Common myeloid progenitor, CD34-positive (primary cell): Measurements from ENCODE around the gene CCL23.

Experiments used
- CTCF ChIA-PET: fragments of 350-600 bp; sonication (Branson Sonifier 250); formaldehyde crosslinking; loops from one replicate; lab custom pipeline; 2021; ENCODE audit warnings: antibody characterized with exemption; lab: Charles Lee
- POLR2A ChIA-PET: fragments of 350-600 bp; sonication (Branson Sonifier 250); formaldehyde crosslinking; loops from one replicate; lab custom pipeline; 2021; ENCODE audit warnings: antibody characterized with exemption; lab: Charles Lee
- DNase-seq, 3 donors: peaks; one replicate each; pipeline versions ENCODE4 v3.0.0 to v3.0.0-alpha.2; 2013
- H3K27ac ChIP-seq, 2 experiments: 1 replicate in 1 of 2; 2 replicates in 1 of 2; pipeline ENCODE4 v1.7.0; 2013; ENCODE audit warnings: inconsistent platforms in 2 of 2, low read length in 2 of 2, mild to moderate bottlenecking in 2 of 2, low read depth in 1 of 2, moderate library complexity in 1 of 2; ENCODE audit not compliant: severe bottlenecking in 2 of 2, insufficient read depth in 1 of 2, poor library complexity in 1 of 2
- H3K27me3 ChIP-seq, 5 experiments: replicated peaks in 2 of 5; 1 replicate in 3 of 5; 2 replicates in 2 of 5; pipeline versions ENCODE4 v1.6.1 to v1.7.0; 2013; ENCODE audit warnings: low read length in 4 of 5, mild to moderate bottlenecking in 2 of 5, moderate library complexity in 2 of 5, inconsistent platforms in 1 of 5; ENCODE audit not compliant: insufficient read depth in 5 of 5, control insufficient read depth in 4 of 5
- H3K36me3 ChIP-seq, 4 experiments: 1 replicate in 2 of 4; 2 replicates in 2 of 4; pipeline versions ENCODE4 v1.6.1 to v1.7.0; 2013; ENCODE audit warnings: low read length in 3 of 4, control low read depth in 1 of 4, mild to moderate bottlenecking in 1 of 4; ENCODE audit not compliant: control insufficient read depth in 4 of 4, insufficient read depth in 4 of 4
- H3K4me1 ChIP-seq, 4 experiments: 1 replicate in 3 of 4; 2 replicates in 1 of 4; pipeline versions ENCODE4 v1.6.1 to v1.7.1; 2013; ENCODE audit warnings: low read length in 3 of 4, mild to moderate bottlenecking in 3 of 4, control low read depth in 1 of 4, inconsistent platforms in 1 of 4, moderate library complexity in 1 of 4; ENCODE audit not compliant: control insufficient read depth in 4 of 4, insufficient read depth in 4 of 4; ENCODE audit errors: control extremely low read depth in 1 of 4
- H3K4me3 ChIP-seq, 7 experiments: 1 replicate in 4 of 7; 2 replicates in 3 of 7; pipeline versions ENCODE4 v1.5.1 to v1.7.0; 2013; ENCODE audit warnings: mild to moderate bottlenecking in 7 of 7, low read length in 6 of 7, moderate library complexity in 6 of 7, inconsistent platforms in 2 of 7, low read depth in 2 of 7, control low read depth in 1 of 7; ENCODE audit not compliant: insufficient read depth in 4 of 7, control insufficient read depth in 1 of 7; ENCODE audit errors: extremely low read depth in 1 of 7
- H3K9me3 ChIP-seq, 5 experiments: 1 replicate in 4 of 5; 2 replicates in 1 of 5; pipeline versions ENCODE4 v1.6.1 to v1.7.1; 2013; ENCODE audit warnings: low read length in 4 of 5, mild to moderate bottlenecking in 2 of 5, inconsistent platforms in 1 of 5, low read depth in 1 of 5, moderate library complexity in 1 of 5; ENCODE audit not compliant: control insufficient read depth in 4 of 5, insufficient read depth in 2 of 5; ENCODE audit errors: control extremely low read depth in 1 of 5
- whole genome bisulfite sequencing: methylation state at CpG from one replicate; pipeline ENCODE4 v1.1.5; 2013; ENCODE audit not compliant: insufficient coverage; 5-methylcytosine and 5-hydroxymethylcytosine counted together

The CCL23 gene

DNA sequence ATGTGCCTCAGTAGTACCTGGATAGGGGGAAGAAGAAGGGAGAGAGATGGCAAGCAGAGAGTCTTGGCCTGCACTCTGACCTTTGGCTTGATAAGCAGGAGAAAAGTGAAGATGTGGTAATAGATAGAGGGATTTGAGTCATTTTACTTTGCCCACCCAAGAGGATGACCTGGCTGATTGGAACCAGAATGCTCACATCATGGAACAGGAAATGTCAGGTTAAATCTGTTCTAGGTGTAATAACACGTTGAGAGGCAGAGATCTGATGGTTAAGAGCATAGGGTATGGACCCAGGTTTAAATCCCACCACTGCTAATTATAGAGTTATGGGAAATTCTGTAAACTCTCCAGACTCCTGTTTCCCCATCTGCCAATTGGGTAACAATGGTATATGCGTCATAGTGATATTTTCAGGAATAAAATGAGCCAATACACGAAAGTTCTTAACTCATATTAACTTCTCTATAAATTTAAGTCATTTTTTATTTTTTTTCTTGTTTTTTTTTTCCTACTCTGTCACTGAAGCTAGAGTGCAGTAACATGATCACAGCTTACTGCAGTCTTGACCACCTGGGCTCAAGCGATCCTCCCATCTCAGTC is 38.2 kb upstream of the CCL23 start:
- WGBS, result 92% methylated on average over 2 of the region's 4 CpGs
- Histone ChIP-seq H3K4me3 (no peak overlapping the region), H3K27me3 (no peaks in the 10 kb centered on the region), H3K27ac (no peak overlapping the region), H3K9me3 (peaks cover 0 to 9% (median 0%) of the 10 kb centered on the region in 5 experiments), H3K4me1 (no peaks in the 10 kb centered on the region), H3K36me3 (no peaks in the 10 kb centered on the region)
- POLR2A ChIA-PET, result no interaction called here
- DNase-seq, result no peak
- CTCF ChIA-PET, result interaction anchor here (1.1 to 1.4 kb wide), 2 partner anchors 93 kb away, joined by 3 read pairs; no protein-coding TSS in a partner anchor

DNA sequence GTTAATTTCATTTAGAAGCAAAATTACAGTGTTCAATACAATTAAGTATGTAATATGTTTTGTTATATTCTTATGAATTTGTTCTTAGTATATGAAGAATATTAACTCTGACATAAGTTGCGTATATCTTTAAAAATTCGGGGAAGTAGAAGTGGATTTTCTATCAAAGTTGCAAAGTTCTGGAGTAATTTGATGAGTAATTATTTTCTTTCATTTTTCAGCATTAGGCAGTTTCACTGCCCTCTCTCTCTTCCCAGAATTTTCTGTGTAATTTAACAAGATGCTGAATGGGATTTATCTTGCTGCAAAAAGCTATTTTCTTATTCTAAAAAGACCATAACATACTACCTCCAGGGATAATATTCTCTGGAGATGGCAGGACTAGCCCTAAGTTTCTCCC is 37.4 kb upstream of the CCL23 start:
- CTCF ChIA-PET, result interaction anchor here (1.1 to 1.3 kb wide), 2 partner anchors 17 to 94 kb away, joined by 3 read pairs; no protein-coding TSS in a partner anchor
- 100% methylated on average over 2 of the region's 2 CpGs for WGBS
- Histone ChIP-seq H3K36me3 (no peaks in the 10 kb centered on the region), H3K27me3 (no peaks in the 10 kb centered on the region), H3K4me3 (no peak overlapping the region), H3K9me3 (peaks cover 0 to 14% (median 0%) of the 10 kb centered on the region in 5 experiments), H3K4me1 (no peaks in the 10 kb centered on the region), H3K27ac (no peak overlapping the region)
- POLR2A ChIA-PET, result no interaction called here
- no peak for DNase-seq

DNA sequence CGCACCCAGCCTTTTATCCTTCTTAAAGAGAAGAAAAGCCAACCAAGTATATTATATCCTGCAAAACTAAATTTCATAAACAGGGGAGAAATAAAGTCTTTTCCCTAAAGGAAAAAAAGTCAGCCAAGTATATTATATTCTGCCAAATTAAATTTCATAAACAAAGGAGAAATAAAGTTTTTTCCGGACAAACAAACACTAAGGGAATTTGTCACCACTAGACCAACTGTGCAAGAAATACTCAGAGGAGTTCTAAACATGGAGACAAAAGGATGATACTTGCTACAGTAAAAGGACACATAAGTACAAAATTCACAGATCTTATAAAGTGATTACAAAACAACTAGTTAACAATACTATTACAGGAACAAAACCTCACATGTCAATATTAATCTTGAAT is 31.9 kb upstream of the CCL23 start:
- Histone ChIP-seq H3K4me3 (no peak overlapping the region), H3K9me3 (peaks cover 3 to 37% (median 6%) of the 10 kb centered on the region in 5 experiments), H3K27me3 (no peaks in the 10 kb centered on the region), H3K36me3 (no peaks in the 10 kb centered on the region), H3K27ac (no peak overlapping the region), H3K4me1 (no peaks in the 10 kb centered on the region)
- no CpG with 5 or more reads among the region's 2 CpGs for WGBS
- POLR2A ChIA-PET, result no interaction called here
- CTCF ChIA-PET, result no interaction called here
- peak in 1 of 3 donors; percentile 18 for DNase-seq

DNA sequence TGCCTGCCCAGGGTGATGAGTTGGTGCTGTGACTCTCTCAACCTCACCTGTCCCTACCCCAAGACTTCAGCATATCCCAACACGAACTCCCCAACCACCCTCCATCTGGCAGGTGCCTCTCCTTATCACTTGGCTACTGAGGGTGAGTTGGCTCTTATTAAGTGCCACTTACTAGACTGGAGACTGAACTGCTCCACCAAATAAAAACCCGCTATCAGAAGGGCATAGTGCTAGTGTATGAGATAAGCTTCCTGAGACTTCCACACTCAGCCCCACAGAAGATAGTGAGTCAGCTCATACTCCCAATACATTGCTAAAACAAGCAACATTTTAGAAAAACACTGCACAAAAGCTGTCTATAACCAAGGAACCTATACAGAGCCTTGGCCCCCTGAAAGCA is 30.3 kb upstream of the CCL23 start:
- DNase-seq, result peak in 1 of 3 donors; percentile 40
- Histone ChIP-seq H3K27me3 (no peaks in the 10 kb centered on the region), H3K4me3 (no peak overlapping the region), H3K4me1 (no peaks in the 10 kb centered on the region), H3K27ac (no peak overlapping the region), H3K36me3 (no peaks in the 10 kb centered on the region), H3K9me3 (peaks cover 3 to 37% (median 6%) of the 10 kb centered on the region in 5 experiments)
- CTCF ChIA-PET, result interaction anchor here (1.1 kb wide), 1 partner anchor 198 kb away, joined by 3 read pairs; no protein-coding TSS in a partner anchor
- 100% methylated on average over 1 of the region's 2 CpGs for WGBS
- POLR2A ChIA-PET, result no interaction called here

DNA sequence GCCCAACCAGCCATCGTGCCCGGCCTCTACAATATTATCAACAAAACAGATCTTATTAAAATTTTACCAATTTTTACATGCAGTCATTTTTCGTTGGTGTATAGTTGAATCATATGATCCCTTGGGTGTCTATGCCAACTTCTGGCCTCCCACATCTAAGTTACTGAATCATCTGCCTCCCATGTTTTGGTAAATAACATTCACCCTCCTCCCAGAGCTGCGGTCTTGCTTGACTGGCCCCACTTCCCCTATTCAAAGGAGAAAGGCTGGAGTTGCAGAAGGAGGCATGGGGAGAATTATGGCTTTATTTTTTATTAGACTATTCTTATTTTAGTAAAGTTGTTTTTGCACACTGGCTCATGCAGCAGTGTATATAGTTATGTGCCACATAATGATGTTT is 18.5 kb upstream of the CCL23 start:
- Histone ChIP-seq H3K27me3 (no peaks in the 10 kb centered on the region), H3K9me3 (no peaks in the 10 kb centered on the region), H3K4me1 (peaks cover 5 to 39% (median 14%) of the 10 kb centered on the region in 4 experiments), H3K4me3 (no peak overlapping the region), H3K27ac (no peak overlapping the region), H3K36me3 (no peaks in the 10 kb centered on the region)
- peak in 2 of 3 donors; percentile 64 to 71 for DNase-seq
- ChIA-PET CTCF (interaction anchor here (1.3 kb wide), 1 partner anchor 36 kb away, joined by 3 read pairs; no protein-coding TSS in a partner anchor), POLR2A (no interaction called here)
- no CpG with 5 or more reads among the region's 4 CpGs for WGBS

DNA sequence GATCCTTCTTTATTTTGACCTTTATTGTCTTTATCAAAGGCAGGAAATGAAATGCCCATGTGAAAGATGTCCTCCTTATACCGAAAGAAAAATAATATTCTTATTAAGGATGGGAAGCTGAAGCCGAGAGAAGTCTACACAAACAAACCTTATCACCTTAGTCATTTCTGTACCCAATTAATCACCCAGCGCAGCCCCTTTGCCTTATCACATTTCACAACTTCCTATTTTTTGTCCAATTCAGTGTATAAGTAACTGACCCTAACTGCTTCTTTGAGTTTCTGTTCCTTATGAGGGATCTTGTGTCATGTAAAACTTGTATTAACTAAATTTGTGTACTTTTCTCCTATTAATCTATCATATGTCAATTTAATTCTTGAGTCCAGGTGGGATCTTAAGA is 16.4 kb upstream of the CCL23 start:
- peak; percentile 52 to 87 (median 74) for DNase-seq
- ChIA-PET POLR2A (no interaction called here), CTCF (no interaction called here)
- Histone ChIP-seq H3K4me1 (peaks cover 5 to 39% (median 14%) of the 10 kb centered on the region in 4 experiments), H3K27me3 (no peaks in the 10 kb centered on the region), H3K9me3 (no peaks in the 10 kb centered on the region), H3K36me3 (no peaks in the 10 kb centered on the region), H3K27ac (no peak overlapping the region), H3K4me3 (peak overlapping the region in 2 of 7 experiments; percentile 33 to 35)
- no CpG with 5 or more reads among the region's 3 CpGs for WGBS

DNA sequence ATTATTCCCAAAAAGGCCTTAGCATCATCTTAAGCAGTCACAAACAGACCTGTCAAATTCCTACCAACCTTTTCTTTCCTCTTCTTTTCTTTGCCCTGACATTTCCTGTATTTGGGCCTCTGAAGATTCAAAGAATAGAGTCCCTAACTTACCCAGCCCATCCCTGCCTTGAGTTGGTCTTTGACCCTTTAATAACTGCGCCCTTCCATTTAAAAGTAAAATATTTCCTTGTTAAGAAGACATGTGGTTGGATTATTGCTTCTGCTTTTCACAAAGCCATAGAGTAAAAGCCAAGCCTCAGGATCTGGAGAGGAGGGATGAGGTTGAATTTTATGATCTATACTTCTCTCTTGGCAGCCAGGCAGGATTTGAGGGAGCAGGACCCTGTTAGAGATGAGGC is 13.2 kb upstream of the CCL23 start:
- Histone ChIP-seq H3K4me3 (no peak overlapping the region), H3K4me1 (peaks cover 3 to 28% (median 10%) of the 10 kb centered on the region in 4 experiments), H3K9me3 (no peaks in the 10 kb centered on the region), H3K36me3 (no peaks in the 10 kb centered on the region), H3K27me3 (no peaks in the 10 kb centered on the region), H3K27ac (no peak overlapping the region)
- POLR2A ChIA-PET, result no interaction called here
- CTCF ChIA-PET, result interaction anchor here (1.5 kb wide), 1 partner anchor 118 kb away, joined by 6 read pairs; no protein-coding TSS in a partner anchor
- no CpG with 5 or more reads among the region's 1 CpG for WGBS
- no peak for DNase-seq
